Panc1 (cell line): ENCODE measurements around the gene RUFY2. TPM values are rescaled to one million over a fixed set of nuclear protein-coding genes. Genes with fewer than 3 reads are reported as not detected.

ENCODE experiments used
- total RNA-seq: library from RNA; stranded (reverse); gene quantifications from one replicate; pipeline ENCODE4 v1.2.1, GENCODE V29; 2021; ENCODE audit not compliant: unreplicated experiment

Gene RUFY2
- total RNA-seq, 1 experiment from 2014 or later: 25.1 TPM

Other genes with a start within 250 kb of the RUFY2 start
- 0.28 TPM for gene ATOH7, start 175.2 kb downstream of the RUFY2 start, total RNA-seq
- 143 TPM for gene HNRNPH3, start 75.2 kb downstream of the RUFY2 start, total RNA-seq
- gene PBLD, start 74.3 kb downstream of the RUFY2 start, total RNA-seq: 11.7 TPM
- gene DNA2, start 64.7 kb upstream of the RUFY2 start, total RNA-seq: 29.0 TPM
- gene SLC25A16, start 120.2 kb upstream of the RUFY2 start, total RNA-seq: 20.8 TPM
- gene TET1, start 153.1 kb upstream of the RUFY2 start, total RNA-seq: 2.3 TPM